Measurements from ENCODE around the gene RIC8B.

- TF ChIP-seq CTCF (IDR thresholded peaks at IDR 0.05; ENCODE audit: low read depth, low read length, poor library complexity, severe bottlenecking), result peak; percentile 63
- no peak for TF ChIP-seq EZH2phosphoT487 (IDR thresholded peaks at IDR 0.05; ENCODE audit: borderline replicate concordance, low read length)
Measured at GRCh38 chr12:106918746-106919145, 144.3 kb downstream of the RIC8B start.
